GM23338 (cell line): ENCODE results near the gene DNAI7. TPM values are rescaled to one million over a fixed set of nuclear protein-coding genes. Genes with fewer than 3 reads are reported as not detected.

Experiments used
- ATAC-seq: fragments of 200-7000 bp; cut with Tn5 transposase; 3 replicates; pipeline ENCODE4 v1.9.1; 2020
- DNase-seq: peaks from one replicate; pipeline ENCODE4 v3.0.0-alpha.2; 2015; ENCODE audit warnings: low spot score
- H2AFZ ChIP-seq: fragments of 200-600 bp; sonication (generic); 2 replicates; pipeline ENCODE4 v1.8.0; 2016; ENCODE audit warnings: antibody characterized with exemption, mild to moderate bottlenecking, moderate library complexity
- H3F3A ChIP-seq: fragments of 200-600 bp; sonication (generic); replicated peaks from 2 replicates; pipeline ENCODE4 v1.8.0; 2017; ENCODE audit warnings: antibody characterized with exemption, mixed run types, low read depth
- H3K27ac ChIP-seq: fragments of 200-600 bp; sonication (generic); 2 replicates; pipeline ENCODE4 v1.6.1; 2016; ENCODE audit warnings: low read depth
- H3K27me3 ChIP-seq: fragments of 200-600 bp; sonication (generic); 2 replicates; pipeline ENCODE4 v1.8.0; 2016; ENCODE audit warnings: mild to moderate bottlenecking, mixed run types, moderate library complexity; ENCODE audit not compliant: insufficient read depth
- H3K36me3 ChIP-seq: fragments of 200-600 bp; sonication (generic); 2 replicates; pipeline ENCODE4 v1.8.0; 2016; ENCODE audit warnings: mild to moderate bottlenecking; ENCODE audit not compliant: insufficient read depth
- H3K4me1 ChIP-seq: fragments of 200-600 bp; sonication (generic); 2 replicates; pipeline ENCODE4 v1.8.0; 2016; ENCODE audit warnings: mild to moderate bottlenecking, moderate library complexity; ENCODE audit not compliant: insufficient read depth
- H3K4me2 ChIP-seq: fragments of 200-600 bp; sonication (generic); 2 replicates; pipeline ENCODE4 v1.7.1; 2017; ENCODE audit warnings: mixed run types
- H3K4me3 ChIP-seq: fragments of 200-600 bp; sonication (generic); 2 replicates; pipeline ENCODE4 v1.6.1; 2016; ENCODE audit warnings: mixed run types
- H3K79me2 ChIP-seq: fragments of 200-600 bp; sonication (generic); replicated peaks from 2 replicates; pipeline ENCODE4 v1.8.0; 2017; ENCODE audit warnings: mild to moderate bottlenecking; ENCODE audit not compliant: insufficient read depth
- H3K9me2 ChIP-seq: fragments of 200-600 bp; sonication (generic); 2 replicates; pipeline ENCODE4 v1.8.0; 2017; ENCODE audit not compliant: insufficient read depth
- H4K20me1 ChIP-seq: fragments of 200-600 bp; sonication (generic); replicated peaks from 2 replicates; pipeline ENCODE4 v1.8.0; 2017; ENCODE audit warnings: mild to moderate bottlenecking; ENCODE audit not compliant: insufficient read depth
- H3K27ac Mint-ChIP-seq: 2 replicates; pipeline ENCODE4 v1.8.0; 2020; ENCODE audit warnings: inconsistent platforms, mild to moderate bottlenecking, moderate library complexity, mixed read lengths
- H3K27me3 Mint-ChIP-seq: 3 replicates; pipeline ENCODE4 v1.8.0; 2022; ENCODE audit warnings: low read depth, mild to moderate bottlenecking, moderate library complexity, mixed read lengths, inconsistent platforms; ENCODE audit not compliant: insufficient read depth, poor library complexity
- H3K36me3 Mint-ChIP-seq: 3 replicates; pipeline ENCODE4 v1.8.0; 2021; ENCODE audit warnings: low read depth, mild to moderate bottlenecking, inconsistent platforms, moderate library complexity, mixed read lengths
- H3K4me1 Mint-ChIP-seq: 3 replicates; pipeline ENCODE4 v1.8.0; 2020; ENCODE audit warnings: mild to moderate bottlenecking, inconsistent platforms, mixed read lengths
- H3K4me3 Mint-ChIP-seq: 3 replicates; pipeline ENCODE4 v1.8.0; 2021; ENCODE audit warnings: moderate library complexity, mild to moderate bottlenecking, inconsistent platforms, mixed read lengths
- H3K9me3 Mint-ChIP-seq: 3 replicates; pipeline ENCODE4 v1.8.0; 2020; ENCODE audit warnings: moderate library complexity, mild to moderate bottlenecking, inconsistent platforms, mixed read lengths
- CREB1 ChIP-seq: fragments of 250-450 bp; sonication (Bioruptor Pico); IDR thresholded peaks from 2 replicates; pipeline ENCODE4 v1.5.0; 2020; ENCODE audit warnings: low read depth, mild to moderate bottlenecking, moderate library complexity
- EZH2 ChIP-seq: fragments of 200-600 bp; sonication (generic); IDR thresholded peaks from one replicate; pipeline ENCODE4 v1.8.0; 2017; ENCODE audit warnings: antibody characterized with exemption, mild to moderate bottlenecking, low read depth; ENCODE audit not compliant: unreplicated experiment
- EZH2phosphoT487 ChIP-seq: fragments of 200-600 bp; sonication (generic); IDR thresholded peaks from one replicate; pipeline ENCODE4 v1.8.1; 2018; ENCODE audit warnings: antibody characterized with exemption; ENCODE audit not compliant: unreplicated experiment
- JUNB ChIP-seq: IDR thresholded peaks from one replicate; pipeline ENCODE4 v1.6.1; 2016; ENCODE audit warnings: antibody characterized with exemption; ENCODE audit not compliant: unreplicated experiment
- NANOG ChIP-seq: IDR thresholded peaks from 2 replicates; pipeline ENCODE4 v1.6.1; 2016; ENCODE audit warnings: antibody characterized with exemption, borderline replicate concordance
- POLR2AphosphoS5 ChIP-seq: IDR thresholded peaks from 2 replicates; pipeline ENCODE4 v1.6.1; 2016; ENCODE audit warnings: antibody characterized with exemption, low read depth
- STAT1 ChIP-seq: IDR thresholded peaks from one replicate; pipeline ENCODE4 v1.6.1; 2016; ENCODE audit warnings: antibody characterized with exemption; ENCODE audit not compliant: unreplicated experiment
- ZNF114 ChIP-seq: fragments of 250-450 bp; sonication (Bioruptor Pico); IDR thresholded peaks from 2 replicates; pipeline ENCODE4 v1.5.0; 2020; ENCODE audit warnings: mild to moderate bottlenecking, moderate library complexity
- ZNF331 ChIP-seq: fragments of 250-450 bp; sonication (Bioruptor Pico); IDR thresholded peaks from 2 replicates; pipeline ENCODE4 v1.5.0; 2020; ENCODE audit warnings: low read depth, mild to moderate bottlenecking, moderate library complexity
- polyA plus RNA-seq: library from polyadenylated mRNA; unstranded; fragments of >200 nt; fragmentation: Nextera tagmentation; extraction: Ambion mirVana; gene quantifications from 2 replicates; pipeline ENCODE4 v1.2.1, GENCODE V29; 2016
- total RNA-seq: library from RNA; depleted of rRNA; stranded (reverse); fragments of >200 nt; shearing (Covaris generic); gene quantifications from 2 replicates; pipeline ENCODE4 v1.2.3, GENCODE V29; 2014
- TF ChIP-seq, protein P1 (sequence below): fragments of 250-450 bp; sonication (Bioruptor Pico); IDR thresholded peaks from 2 replicates; pipeline ENCODE4 v1.5.0; 2020; ENCODE audit warnings: mild to moderate bottlenecking, moderate library complexity
- TF ChIP-seq, protein P2 (sequence below): IDR thresholded peaks from one replicate; pipeline ENCODE4 v1.6.1; 2018; ENCODE audit warnings: antibody characterized with exemption; ENCODE audit not compliant: unreplicated experiment
- TF ChIP-seq, protein P3 (sequence below): IDR thresholded peaks from 2 replicates; pipeline ENCODE4 v1.6.1; 2016; ENCODE audit warnings: antibody characterized with exemption
- TF ChIP-seq, protein P4 (sequence below), 2 experiments: fragments of 200-600 bp in 1 of 2; sonication (generic) in 1 of 2; conservative IDR thresholded peaks; 2 replicates each; pipeline versions ENCODE4 v1.5.1 to v1.6.1; 2016 to 2017; ENCODE audit warnings: antibody characterized with exemption in 2 of 2, low read depth in 2 of 2, mild to moderate bottlenecking in 2 of 2, moderate library complexity in 1 of 2

DNAI7 gene
- total and polyA plus RNA-seq, 2 experiments from 2014 or later = 0.08 TPM; not detected in 1

GRCh38 chr12:25123126-25123525 lies 71.8 kb downstream of the DNAI7 start:
- Histone ChIP-seq H3K79me2 (no peaks in the 10 kb centered on the region), H3K27me3 (no peaks in the 10 kb centered on the region), H3K4me2 (no peak overlapping the region), H3F3A (no peaks in the 10 kb centered on the region), H3K36me3 (no peaks in the 10 kb centered on the region), H3K9me2 (no peaks in the 10 kb centered on the region), H3K27ac (no peak overlapping the region), H2AFZ (no peak overlapping the region), H4K20me1 (no peaks in the 10 kb centered on the region), H3K4me1 (no peaks in the 10 kb centered on the region), H3K4me3 (no peak overlapping the region)
- H3K4me3 Mint-ChIP-seq = no peak overlapping the region
- no peak for DNase-seq
- H3K4me1 Mint-ChIP-seq = peaks cover 7% of the 10 kb centered on the region
- no peaks in the 10 kb centered on the region for H3K27me3 Mint-ChIP-seq
- no peaks in the 10 kb centered on the region for H3K9me3 Mint-ChIP-seq
- no peaks in the 10 kb centered on the region for H3K36me3 Mint-ChIP-seq
- no peak for ATAC-seq
- no peak for TF ChIP-seq EZH2
- no peak for TF ChIP-seq STAT1
- TF ChIP-seq, protein P1, sequence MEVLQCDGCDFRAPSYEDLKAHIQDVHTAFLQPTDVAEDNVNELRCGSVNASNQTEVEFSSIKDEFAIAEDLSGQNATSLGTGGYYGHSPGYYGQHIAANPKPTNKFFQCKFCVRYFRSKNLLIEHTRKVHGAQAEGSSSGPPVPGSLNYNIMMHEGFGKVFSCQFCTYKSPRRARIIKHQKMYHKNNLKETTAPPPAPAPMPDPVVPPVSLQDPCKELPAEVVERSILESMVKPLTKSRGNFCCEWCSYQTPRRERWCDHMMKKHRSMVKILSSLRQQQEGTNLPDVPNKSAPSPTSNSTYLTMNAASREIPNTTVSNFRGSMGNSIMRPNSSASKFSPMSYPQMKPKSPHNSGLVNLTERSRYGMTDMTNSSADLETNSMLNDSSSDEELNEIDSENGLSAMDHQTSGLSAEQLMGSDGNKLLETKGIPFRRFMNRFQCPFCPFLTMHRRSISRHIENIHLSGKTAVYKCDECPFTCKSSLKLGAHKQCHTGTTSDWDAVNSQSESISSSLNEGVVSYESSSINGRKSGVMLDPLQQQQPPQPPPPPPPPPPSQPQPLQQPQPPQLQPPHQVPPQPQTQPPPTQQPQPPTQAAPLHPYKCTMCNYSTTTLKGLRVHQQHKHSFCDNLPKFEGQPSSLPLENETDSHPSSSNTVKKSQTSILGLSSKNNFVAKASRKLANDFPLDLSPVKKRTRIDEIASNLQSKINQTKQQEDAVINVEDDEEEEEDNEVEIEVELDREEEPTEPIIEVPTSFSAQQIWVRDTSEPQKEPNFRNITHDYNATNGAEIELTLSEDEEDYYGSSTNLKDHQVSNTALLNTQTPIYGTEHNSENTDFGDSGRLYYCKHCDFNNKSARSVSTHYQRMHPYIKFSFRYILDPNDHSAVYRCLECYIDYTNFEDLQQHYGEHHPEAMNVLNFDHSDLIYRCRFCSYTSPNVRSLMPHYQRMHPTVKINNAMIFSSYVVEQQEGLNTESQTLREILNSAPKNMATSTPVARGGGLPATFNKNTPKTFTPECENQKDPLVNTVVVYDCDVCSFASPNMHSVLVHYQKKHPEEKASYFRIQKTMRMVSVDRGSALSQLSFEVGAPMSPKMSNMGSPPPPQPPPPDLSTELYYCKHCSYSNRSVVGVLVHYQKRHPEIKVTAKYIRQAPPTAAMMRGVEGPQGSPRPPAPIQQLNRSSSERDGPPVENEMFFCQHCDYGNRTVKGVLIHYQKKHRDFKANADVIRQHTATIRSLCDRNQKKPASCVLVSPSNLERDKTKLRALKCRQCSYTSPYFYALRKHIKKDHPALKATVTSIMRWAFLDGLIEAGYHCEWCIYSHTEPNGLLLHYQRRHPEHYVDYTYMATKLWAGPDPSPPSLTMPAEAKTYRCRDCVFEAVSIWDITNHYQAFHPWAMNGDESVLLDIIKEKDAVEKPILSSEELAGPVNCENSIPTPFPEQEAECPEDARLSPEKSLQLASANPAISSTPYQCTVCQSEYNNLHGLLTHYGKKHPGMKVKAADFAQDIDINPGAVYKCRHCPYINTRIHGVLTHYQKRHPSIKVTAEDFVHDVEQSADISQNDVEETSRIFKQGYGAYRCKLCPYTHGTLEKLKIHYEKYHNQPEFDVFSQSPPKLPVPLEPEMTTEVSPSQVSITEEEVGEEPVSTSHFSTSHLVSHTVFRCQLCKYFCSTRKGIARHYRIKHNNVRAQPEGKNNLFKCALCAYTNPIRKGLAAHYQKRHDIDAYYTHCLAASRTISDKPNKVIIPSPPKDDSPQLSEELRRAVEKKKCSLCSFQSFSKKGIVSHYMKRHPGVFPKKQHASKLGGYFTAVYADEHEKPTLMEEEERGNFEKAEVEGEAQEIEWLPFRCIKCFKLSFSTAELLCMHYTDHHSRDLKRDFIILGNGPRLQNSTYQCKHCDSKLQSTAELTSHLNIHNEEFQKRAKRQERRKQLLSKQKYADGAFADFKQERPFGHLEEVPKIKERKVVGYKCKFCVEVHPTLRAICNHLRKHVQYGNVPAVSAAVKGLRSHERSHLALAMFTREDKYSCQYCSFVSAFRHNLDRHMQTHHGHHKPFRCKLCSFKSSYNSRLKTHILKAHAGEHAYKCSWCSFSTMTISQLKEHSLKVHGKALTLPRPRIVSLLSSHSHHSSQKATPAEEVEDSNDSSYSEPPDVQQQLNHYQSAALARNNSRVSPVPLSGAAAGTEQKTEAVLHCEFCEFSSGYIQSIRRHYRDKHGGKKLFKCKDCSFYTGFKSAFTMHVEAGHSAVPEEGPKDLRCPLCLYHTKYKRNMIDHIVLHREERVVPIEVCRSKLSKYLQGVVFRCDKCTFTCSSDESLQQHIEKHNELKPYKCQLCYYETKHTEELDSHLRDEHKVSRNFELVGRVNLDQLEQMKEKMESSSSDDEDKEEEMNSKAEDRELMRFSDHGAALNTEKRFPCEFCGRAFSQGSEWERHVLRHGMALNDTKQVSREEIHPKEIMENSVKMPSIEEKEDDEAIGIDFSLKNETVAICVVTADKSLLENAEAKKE (CRISPR knock-in tag) = no peak
- no peak for TF ChIP-seq ZNF331 (CRISPR knock-in tag)
- TF ChIP-seq, protein P2, sequence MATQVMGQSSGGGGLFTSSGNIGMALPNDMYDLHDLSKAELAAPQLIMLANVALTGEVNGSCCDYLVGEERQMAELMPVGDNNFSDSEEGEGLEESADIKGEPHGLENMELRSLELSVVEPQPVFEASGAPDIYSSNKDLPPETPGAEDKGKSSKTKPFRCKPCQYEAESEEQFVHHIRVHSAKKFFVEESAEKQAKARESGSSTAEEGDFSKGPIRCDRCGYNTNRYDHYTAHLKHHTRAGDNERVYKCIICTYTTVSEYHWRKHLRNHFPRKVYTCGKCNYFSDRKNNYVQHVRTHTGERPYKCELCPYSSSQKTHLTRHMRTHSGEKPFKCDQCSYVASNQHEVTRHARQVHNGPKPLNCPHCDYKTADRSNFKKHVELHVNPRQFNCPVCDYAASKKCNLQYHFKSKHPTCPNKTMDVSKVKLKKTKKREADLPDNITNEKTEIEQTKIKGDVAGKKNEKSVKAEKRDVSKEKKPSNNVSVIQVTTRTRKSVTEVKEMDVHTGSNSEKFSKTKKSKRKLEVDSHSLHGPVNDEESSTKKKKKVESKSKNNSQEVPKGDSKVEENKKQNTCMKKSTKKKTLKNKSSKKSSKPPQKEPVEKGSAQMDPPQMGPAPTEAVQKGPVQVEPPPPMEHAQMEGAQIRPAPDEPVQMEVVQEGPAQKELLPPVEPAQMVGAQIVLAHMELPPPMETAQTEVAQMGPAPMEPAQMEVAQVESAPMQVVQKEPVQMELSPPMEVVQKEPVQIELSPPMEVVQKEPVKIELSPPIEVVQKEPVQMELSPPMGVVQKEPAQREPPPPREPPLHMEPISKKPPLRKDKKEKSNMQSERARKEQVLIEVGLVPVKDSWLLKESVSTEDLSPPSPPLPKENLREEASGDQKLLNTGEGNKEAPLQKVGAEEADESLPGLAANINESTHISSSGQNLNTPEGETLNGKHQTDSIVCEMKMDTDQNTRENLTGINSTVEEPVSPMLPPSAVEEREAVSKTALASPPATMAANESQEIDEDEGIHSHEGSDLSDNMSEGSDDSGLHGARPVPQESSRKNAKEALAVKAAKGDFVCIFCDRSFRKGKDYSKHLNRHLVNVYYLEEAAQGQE = no peak
- no peak for TF ChIP-seq JUNB
- no peak for TF ChIP-seq POLR2AphosphoS5
- TF ChIP-seq, protein P3, sequence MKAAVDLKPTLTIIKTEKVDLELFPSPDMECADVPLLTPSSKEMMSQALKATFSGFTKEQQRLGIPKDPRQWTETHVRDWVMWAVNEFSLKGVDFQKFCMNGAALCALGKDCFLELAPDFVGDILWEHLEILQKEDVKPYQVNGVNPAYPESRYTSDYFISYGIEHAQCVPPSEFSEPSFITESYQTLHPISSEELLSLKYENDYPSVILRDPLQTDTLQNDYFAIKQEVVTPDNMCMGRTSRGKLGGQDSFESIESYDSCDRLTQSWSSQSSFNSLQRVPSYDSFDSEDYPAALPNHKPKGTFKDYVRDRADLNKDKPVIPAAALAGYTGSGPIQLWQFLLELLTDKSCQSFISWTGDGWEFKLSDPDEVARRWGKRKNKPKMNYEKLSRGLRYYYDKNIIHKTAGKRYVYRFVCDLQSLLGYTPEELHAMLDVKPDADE = no peak
- no peak for TF ChIP-seq EZH2phosphoT487
- no peak for TF ChIP-seq CREB1 (CRISPR knock-in tag)
- no peak for TF ChIP-seq ZNF114 (CRISPR knock-in tag)
- TF ChIP-seq, protein P4, sequence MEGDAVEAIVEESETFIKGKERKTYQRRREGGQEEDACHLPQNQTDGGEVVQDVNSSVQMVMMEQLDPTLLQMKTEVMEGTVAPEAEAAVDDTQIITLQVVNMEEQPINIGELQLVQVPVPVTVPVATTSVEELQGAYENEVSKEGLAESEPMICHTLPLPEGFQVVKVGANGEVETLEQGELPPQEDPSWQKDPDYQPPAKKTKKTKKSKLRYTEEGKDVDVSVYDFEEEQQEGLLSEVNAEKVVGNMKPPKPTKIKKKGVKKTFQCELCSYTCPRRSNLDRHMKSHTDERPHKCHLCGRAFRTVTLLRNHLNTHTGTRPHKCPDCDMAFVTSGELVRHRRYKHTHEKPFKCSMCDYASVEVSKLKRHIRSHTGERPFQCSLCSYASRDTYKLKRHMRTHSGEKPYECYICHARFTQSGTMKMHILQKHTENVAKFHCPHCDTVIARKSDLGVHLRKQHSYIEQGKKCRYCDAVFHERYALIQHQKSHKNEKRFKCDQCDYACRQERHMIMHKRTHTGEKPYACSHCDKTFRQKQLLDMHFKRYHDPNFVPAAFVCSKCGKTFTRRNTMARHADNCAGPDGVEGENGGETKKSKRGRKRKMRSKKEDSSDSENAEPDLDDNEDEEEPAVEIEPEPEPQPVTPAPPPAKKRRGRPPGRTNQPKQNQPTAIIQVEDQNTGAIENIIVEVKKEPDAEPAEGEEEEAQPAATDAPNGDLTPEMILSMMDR (conservative IDR thresholded peaks at IDR 0.05; ENCODE audit: low read depth in 2 of 2) = no peak
- no peak for TF ChIP-seq NANOG
- no peak overlapping the region for H3K27ac Mint-ChIP-seq
